Mammary epithelial cell (primary cell): Measurements from ENCODE around the gene ZNF521.

Experiments
- EZH2 ChIP-seq: IDR thresholded peaks from 2 replicates; pipeline ENCODE4 v1.6.1; 2012; ENCODE audit warnings: low read length, inconsistent platforms, borderline replicate concordance
- TF ChIP-seq, protein P1 (sequence below), 2 donors: IDR thresholded peaks in 1 of 2; conservative IDR thresholded peaks in 1 of 2; 2 replicates each; pipeline ENCODE4 v1.5.1; 2011 to 2012; ENCODE audit warnings: inconsistent platforms in 2 of 2, low read length in 2 of 2, mild to moderate bottlenecking in 2 of 2, control low read depth in 1 of 2, low read depth in 1 of 2; ENCODE audit not compliant: insufficient read depth in 1 of 2; ENCODE audit errors: extremely low read depth in 1 of 2

DNA sequence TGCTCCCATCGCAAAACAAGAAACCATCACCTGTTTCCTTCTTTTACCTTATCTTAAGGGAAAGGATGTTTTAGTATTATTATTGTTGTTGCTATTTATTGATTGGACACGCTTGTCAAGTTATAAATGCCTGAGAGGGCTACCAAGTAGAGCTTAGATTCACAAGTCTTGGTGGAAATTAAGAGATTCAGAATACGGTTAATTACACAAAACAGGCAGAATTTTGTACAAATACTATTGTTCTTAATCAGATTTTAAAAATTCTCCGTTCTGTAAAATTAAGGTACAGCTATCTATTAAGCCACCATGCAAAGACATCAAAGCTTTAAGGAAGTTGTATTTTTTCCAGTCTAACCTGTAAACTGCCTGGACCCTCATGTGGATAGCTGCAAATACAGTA is 1.1 kb upstream of the ZNF521 start:
- TF ChIP-seq EZH2: no peak
- TF ChIP-seq, protein P1, sequence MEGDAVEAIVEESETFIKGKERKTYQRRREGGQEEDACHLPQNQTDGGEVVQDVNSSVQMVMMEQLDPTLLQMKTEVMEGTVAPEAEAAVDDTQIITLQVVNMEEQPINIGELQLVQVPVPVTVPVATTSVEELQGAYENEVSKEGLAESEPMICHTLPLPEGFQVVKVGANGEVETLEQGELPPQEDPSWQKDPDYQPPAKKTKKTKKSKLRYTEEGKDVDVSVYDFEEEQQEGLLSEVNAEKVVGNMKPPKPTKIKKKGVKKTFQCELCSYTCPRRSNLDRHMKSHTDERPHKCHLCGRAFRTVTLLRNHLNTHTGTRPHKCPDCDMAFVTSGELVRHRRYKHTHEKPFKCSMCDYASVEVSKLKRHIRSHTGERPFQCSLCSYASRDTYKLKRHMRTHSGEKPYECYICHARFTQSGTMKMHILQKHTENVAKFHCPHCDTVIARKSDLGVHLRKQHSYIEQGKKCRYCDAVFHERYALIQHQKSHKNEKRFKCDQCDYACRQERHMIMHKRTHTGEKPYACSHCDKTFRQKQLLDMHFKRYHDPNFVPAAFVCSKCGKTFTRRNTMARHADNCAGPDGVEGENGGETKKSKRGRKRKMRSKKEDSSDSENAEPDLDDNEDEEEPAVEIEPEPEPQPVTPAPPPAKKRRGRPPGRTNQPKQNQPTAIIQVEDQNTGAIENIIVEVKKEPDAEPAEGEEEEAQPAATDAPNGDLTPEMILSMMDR (conservative IDR thresholded peaks at IDR 0.05 in 1 of 2, IDR thresholded peaks at IDR 0.05 in 1 of 2; ENCODE audit: extremely low read depth in 1 of 2, insufficient read depth in 1 of 2, low read depth in 1 of 2, low read length in 2 of 2): no peak
